Measurements from ENCODE around the gene ANAPC15. TPM values are rescaled to one million over a fixed set of nuclear protein-coding genes. Genes with fewer than 3 reads are reported as not detected.

The ANAPC15 gene
- total RNA-seq, 1 experiment from 2014 or later: 75.4 TPM

DNA sequence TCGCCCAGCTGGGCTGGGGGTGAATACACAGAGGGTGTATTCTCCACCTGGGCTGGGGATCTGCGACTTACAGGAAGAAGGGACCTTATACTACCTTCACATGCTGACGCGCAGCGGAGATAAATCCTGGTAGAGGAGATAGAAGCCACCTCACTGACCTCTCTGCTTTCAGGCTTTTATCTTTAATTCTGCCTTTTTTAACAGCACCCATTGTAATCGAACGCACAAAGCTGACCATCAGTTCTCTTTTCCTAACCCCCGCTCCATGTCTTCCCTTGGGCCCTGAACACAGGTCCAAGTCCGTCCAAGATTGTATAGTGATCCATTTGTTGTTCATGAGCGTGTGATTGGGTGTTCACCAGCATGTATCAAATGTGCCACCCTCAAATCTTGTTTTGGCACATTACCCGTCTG lies 8.7 kb downstream of the ANAPC15 start:
- H3K4me3 Mint-ChIP-seq: peak overlapping the region; percentile 95

DNA sequence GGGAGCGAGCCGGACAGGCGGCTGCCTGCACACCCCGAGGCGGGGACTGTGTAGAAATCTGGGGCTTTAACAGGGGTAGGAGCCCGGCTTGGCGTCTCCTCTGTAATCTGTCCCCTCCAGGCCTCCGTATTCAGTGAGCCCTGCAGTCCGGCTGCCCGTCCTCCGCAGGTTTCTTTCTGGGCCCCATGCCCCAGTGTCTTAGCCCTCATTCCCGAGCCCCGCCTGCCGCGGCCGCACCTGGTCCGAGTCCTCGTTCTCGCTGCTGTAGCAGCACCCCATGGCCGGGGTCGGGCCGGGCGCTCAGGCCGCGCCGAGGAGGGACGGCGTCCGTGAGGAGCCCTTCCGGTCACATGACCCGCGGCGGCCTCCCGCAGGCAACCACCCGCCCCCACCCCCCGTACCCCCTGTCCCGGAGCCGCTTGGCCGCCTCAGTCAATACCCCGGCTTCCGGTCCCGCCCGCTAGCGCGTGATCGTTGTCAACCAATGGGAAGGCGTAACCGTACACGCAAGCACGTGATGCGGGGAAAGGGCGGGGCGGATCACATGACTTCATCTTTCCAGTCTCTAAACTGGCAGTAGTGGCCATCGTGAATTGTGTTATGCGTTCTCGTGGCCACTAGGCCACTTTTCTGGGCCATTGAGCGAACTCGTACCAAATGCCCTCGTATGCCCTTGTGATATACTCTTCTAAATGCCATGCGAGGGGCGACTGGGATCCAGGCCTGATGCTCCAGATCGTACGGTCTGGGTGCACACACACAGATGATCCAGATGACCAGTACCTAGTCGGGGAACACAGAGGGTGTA lies 9.3 kb downstream of the ANAPC15 start, which contains the start of gene LAMTOR1:
LAMTOR1 (minus strand) TSS at position 352 of the 808 bp plus-strand sequence; CDS start at position 279, 73 bp downstream.
- ATAC-seq: peak; percentile 93
- peak within 1 kb of the TSS; percentile 98 for H3K27ac Mint-ChIP-seq
- peak; percentile 68 for TF ChIP-seq FOXK1 (CRISPR knock-in tag; IDR thresholded peaks at IDR 0.05)
- TF ChIP-seq, protein P1, sequence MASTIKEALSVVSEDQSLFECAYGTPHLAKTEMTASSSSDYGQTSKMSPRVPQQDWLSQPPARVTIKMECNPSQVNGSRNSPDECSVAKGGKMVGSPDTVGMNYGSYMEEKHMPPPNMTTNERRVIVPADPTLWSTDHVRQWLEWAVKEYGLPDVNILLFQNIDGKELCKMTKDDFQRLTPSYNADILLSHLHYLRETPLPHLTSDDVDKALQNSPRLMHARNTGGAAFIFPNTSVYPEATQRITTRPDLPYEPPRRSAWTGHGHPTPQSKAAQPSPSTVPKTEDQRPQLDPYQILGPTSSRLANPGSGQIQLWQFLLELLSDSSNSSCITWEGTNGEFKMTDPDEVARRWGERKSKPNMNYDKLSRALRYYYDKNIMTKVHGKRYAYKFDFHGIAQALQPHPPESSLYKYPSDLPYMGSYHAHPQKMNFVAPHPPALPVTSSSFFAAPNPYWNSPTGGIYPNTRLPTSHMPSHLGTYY (CRISPR knock-in tag; IDR thresholded peaks at IDR 0.05): 0 out of 2 replicates have a peak, but pooled peaks have one; percentile 19
- TF ChIP-seq TEAD1 (CRISPR knock-in tag; IDR thresholded peaks at IDR 0.05): peak; percentile 52; the same call in 1 of the 2 replicates
- peak; percentile 81 for TF ChIP-seq SP1 (CRISPR knock-in tag; conservative IDR thresholded peaks at IDR 0.05)
- TF ChIP-seq, protein P2, sequence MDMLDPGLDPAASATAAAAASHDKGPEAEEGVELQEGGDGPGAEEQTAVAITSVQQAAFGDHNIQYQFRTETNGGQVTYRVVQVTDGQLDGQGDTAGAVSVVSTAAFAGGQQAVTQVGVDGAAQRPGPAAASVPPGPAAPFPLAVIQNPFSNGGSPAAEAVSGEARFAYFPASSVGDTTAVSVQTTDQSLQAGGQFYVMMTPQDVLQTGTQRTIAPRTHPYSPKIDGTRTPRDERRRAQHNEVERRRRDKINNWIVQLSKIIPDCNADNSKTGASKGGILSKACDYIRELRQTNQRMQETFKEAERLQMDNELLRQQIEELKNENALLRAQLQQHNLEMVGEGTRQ (CRISPR knock-in tag; IDR thresholded peaks at IDR 0.05): peak; percentile 98
- TF ChIP-seq SMAD3 (CRISPR knock-in tag; IDR thresholded peaks at IDR 0.05; ENCODE audit: borderline replicate concordance): peak; percentile 11; the same call in 1 of the 2 replicates
- TF ChIP-seq FOXP1 (CRISPR knock-in tag; IDR thresholded peaks at IDR 0.05; ENCODE audit: borderline replicate concordance): 0 out of 2 replicates have a peak, but pooled peaks have one; percentile 37
- TF ChIP-seq JUN (CRISPR knock-in tag; IDR thresholded peaks at IDR 0.05): no peak
- TF ChIP-seq MXD4 (CRISPR knock-in tag; IDR thresholded peaks at IDR 0.05; ENCODE audit: borderline replicate concordance): no peak
- TF ChIP-seq GABPB1 (CRISPR knock-in tag; IDR thresholded peaks at IDR 0.05): peak; percentile 5; the same call in 1 of the 2 replicates
- no peak for TF ChIP-seq ZNF423 (CRISPR knock-in tag; IDR thresholded peaks at IDR 0.05)
- TF ChIP-seq NR2C2 (CRISPR knock-in tag; IDR thresholded peaks at IDR 0.05): no peak
- TF ChIP-seq, protein P3, sequence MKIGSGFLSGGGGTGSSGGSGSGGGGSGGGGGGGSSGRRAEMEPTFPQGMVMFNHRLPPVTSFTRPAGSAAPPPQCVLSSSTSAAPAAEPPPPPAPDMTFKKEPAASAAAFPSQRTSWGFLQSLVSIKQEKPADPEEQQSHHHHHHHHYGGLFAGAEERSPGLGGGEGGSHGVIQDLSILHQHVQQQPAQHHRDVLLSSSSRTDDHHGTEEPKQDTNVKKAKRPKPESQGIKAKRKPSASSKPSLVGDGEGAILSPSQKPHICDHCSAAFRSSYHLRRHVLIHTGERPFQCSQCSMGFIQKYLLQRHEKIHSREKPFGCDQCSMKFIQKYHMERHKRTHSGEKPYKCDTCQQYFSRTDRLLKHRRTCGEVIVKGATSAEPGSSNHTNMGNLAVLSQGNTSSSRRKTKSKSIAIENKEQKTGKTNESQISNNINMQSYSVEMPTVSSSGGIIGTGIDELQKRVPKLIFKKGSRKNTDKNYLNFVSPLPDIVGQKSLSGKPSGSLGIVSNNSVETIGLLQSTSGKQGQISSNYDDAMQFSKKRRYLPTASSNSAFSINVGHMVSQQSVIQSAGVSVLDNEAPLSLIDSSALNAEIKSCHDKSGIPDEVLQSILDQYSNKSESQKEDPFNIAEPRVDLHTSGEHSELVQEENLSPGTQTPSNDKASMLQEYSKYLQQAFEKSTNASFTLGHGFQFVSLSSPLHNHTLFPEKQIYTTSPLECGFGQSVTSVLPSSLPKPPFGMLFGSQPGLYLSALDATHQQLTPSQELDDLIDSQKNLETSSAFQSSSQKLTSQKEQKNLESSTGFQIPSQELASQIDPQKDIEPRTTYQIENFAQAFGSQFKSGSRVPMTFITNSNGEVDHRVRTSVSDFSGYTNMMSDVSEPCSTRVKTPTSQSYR (CRISPR knock-in tag; IDR thresholded peaks at IDR 0.05): 0 out of 2 replicates have a peak, but pooled peaks have one; percentile 22
- TF ChIP-seq ZNF396 (CRISPR knock-in tag; IDR thresholded peaks at IDR 0.05; ENCODE audit: borderline replicate concordance): no peak
- TF ChIP-seq, protein P4, sequence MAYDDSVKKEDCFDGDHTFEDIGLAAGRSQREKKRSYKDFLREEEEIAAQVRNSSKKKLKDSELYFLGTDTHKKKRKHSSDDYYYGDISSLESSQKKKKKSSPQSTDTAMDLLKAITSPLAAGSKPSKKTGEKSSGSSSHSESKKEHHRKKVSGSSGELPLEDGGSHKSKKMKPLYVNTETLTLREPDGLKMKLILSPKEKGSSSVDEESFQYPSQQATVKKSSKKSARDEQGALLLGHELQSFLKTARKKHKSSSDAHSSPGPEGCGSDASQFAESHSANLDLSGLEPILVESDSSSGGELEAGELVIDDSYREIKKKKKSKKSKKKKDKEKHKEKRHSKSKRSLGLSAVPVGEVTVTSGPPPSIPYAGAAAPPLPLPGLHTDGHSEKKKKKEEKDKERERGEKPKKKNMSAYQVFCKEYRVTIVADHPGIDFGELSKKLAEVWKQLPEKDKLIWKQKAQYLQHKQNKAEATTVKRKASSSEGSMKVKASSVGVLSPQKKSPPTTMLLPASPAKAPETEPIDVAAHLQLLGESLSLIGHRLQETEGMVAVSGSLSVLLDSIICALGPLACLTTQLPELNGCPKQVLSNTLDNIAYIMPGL (CRISPR knock-in tag; IDR thresholded peaks at IDR 0.05): peak; percentile 28; the same call in 1 of the 2 replicates
- TF ChIP-seq ZNF232 (CRISPR knock-in tag; IDR thresholded peaks at IDR 0.05): 0 out of 2 replicates have a peak, but pooled peaks have one; percentile 24
- TF ChIP-seq, protein P5, sequence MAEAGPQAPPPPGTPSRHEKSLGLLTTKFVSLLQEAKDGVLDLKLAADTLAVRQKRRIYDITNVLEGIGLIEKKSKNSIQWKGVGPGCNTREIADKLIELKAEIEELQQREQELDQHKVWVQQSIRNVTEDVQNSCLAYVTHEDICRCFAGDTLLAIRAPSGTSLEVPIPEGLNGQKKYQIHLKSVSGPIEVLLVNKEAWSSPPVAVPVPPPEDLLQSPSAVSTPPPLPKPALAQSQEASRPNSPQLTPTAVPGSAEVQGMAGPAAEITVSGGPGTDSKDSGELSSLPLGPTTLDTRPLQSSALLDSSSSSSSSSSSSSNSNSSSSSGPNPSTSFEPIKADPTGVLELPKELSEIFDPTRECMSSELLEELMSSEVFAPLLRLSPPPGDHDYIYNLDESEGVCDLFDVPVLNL (CRISPR knock-in tag; IDR thresholded peaks at IDR 0.05; ENCODE audit: borderline replicate concordance, low read depth): no peak
- TF ChIP-seq, protein P6, sequence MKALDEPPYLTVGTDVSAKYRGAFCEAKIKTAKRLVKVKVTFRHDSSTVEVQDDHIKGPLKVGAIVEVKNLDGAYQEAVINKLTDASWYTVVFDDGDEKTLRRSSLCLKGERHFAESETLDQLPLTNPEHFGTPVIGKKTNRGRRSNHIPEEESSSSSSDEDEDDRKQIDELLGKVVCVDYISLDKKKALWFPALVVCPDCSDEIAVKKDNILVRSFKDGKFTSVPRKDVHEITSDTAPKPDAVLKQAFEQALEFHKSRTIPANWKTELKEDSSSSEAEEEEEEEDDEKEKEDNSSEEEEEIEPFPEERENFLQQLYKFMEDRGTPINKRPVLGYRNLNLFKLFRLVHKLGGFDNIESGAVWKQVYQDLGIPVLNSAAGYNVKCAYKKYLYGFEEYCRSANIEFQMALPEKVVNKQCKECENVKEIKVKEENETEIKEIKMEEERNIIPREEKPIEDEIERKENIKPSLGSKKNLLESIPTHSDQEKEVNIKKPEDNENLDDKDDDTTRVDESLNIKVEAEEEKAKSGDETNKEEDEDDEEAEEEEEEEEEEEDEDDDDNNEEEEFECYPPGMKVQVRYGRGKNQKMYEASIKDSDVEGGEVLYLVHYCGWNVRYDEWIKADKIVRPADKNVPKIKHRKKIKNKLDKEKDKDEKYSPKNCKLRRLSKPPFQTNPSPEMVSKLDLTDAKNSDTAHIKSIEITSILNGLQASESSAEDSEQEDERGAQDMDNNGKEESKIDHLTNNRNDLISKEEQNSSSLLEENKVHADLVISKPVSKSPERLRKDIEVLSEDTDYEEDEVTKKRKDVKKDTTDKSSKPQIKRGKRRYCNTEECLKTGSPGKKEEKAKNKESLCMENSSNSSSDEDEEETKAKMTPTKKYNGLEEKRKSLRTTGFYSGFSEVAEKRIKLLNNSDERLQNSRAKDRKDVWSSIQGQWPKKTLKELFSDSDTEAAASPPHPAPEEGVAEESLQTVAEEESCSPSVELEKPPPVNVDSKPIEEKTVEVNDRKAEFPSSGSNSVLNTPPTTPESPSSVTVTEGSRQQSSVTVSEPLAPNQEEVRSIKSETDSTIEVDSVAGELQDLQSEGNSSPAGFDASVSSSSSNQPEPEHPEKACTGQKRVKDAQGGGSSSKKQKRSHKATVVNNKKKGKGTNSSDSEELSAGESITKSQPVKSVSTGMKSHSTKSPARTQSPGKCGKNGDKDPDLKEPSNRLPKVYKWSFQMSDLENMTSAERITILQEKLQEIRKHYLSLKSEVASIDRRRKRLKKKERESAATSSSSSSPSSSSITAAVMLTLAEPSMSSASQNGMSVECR (CRISPR knock-in tag; IDR thresholded peaks at IDR 0.05; ENCODE audit: borderline replicate concordance): no peak
- peak; percentile 60; the same call in 1 of the 2 replicates for TF ChIP-seq CREB1 (CRISPR knock-in tag; IDR thresholded peaks at IDR 0.05)
- no peak for TF ChIP-seq IRF2 (CRISPR knock-in tag; IDR thresholded peaks at IDR 0.05; ENCODE audit: borderline replicate concordance, low read depth)

More for the DNA sequence above, 8.7 kb downstream of the ANAPC15 start:
- CTCF ChIA-PET: interaction anchor here (0.9 kb wide), 1 partner anchor 48 kb away, joined by 4 read pairs; no protein-coding TSS in a partner anchor
- no peaks in the 10 kb centered on the region for H3K27me3 Mint-ChIP-seq (ENCODE audit: low read depth)
- ATAC-seq (no peak), DNase-seq (ENCODE audit: low spot score) (no peak)
- H3K4me1 Mint-ChIP-seq: peaks cover 27% of the 10 kb centered on the region
- no peaks in the 10 kb centered on the region for H3K9me3 Mint-ChIP-seq
- H3K36me3 Mint-ChIP-seq: peaks cover 5% of the 10 kb centered on the region
- TF ChIP-seq NFE2L1 (CRISPR knock-in tag; IDR thresholded peaks at IDR 0.05) (0 out of 2 replicates have a peak, but pooled peaks have one; percentile 51), SOX15 (CRISPR knock-in tag; IDR thresholded peaks at IDR 0.05) (no peak)
- POLR2A ChIA-PET: no interaction called here
- H3K27ac Mint-ChIP-seq: peak overlapping the region; percentile 98

More for the DNA sequence above, 9.3 kb downstream of the ANAPC15 start, which contains the start of gene LAMTOR1:
- ChIA-PET POLR2A (no interaction called here), CTCF (interaction anchor here (0.9 to 3.4 kb wide), 3 partner anchors 12 to 78 kb away, joined by 4 to 18 read pairs (median 7); no protein-coding TSS in a partner anchor)
- peak; percentile 99 for DNase-seq (ENCODE audit: low spot score)
- Mint-ChIP-seq H3K4me1 (peaks cover 27% of the 10 kb centered on the region), H3K27me3 (ENCODE audit: low read depth) (no peaks in the 10 kb centered on the region), H3K4me3 (peak within 1 kb of the TSS; percentile 95), H3K36me3 (peaks cover 11% of the 10 kb centered on the region), H3K9me3 (no peaks in the 10 kb centered on the region)

Data from WTC11 (cell line).